Stimulated activated naive CD8-positive, alpha-beta T cell treated with anti-CD3 and anti-CD28 coated beads, Interleukin-15, Interleukin-2, amounts not matched to agents 100 ng/mL and 50 ng/mL, for 24 hours (primary cell): Measurements from ENCODE around the gene PAQR8.
A peak's percentile ranks its signal among the peaks of the same experiment; 100 is the strongest.
"Not testable (repeated sequence)": the region's sequence is repeated elsewhere in the genome, so short reads cannot be mapped to it uniquely, and the experiment has no call there.

Source experiments
- H3K27ac Mint-ChIP-seq: one replicate; pipeline ENCODE4 v1.8.0; 2021; ENCODE audit warnings: mild to moderate bottlenecking, mixed read lengths
- H3K27me3 Mint-ChIP-seq: one replicate; pipeline ENCODE4 v1.8.0; 2021; ENCODE audit warnings: mixed read lengths
- H3K36me3 Mint-ChIP-seq: one replicate; pipeline ENCODE4 v1.8.0; 2021; ENCODE audit warnings: low read depth, mixed read lengths
- H3K4me1 Mint-ChIP-seq: one replicate; pipeline ENCODE4 v1.8.0; 2021; ENCODE audit warnings: low read depth, mixed read lengths
- H3K4me3 Mint-ChIP-seq: one replicate; pipeline ENCODE4 v1.8.0; 2021; ENCODE audit warnings: mild to moderate bottlenecking, mixed read lengths
- H3K9me3 Mint-ChIP-seq: one replicate; pipeline ENCODE4 v1.8.0; 2021; ENCODE audit warnings: mixed read lengths

Gene PAQR8

GRCh38 chr6:52381249-52381648, 19.3 kb downstream of the PAQR8 start:
- H3K36me3 Mint-ChIP-seq: peaks cover 28% of the 10 kb centered on the region
- peaks cover 4% of the 10 kb centered on the region for H3K9me3 Mint-ChIP-seq
- no peak overlapping the region for H3K4me3 Mint-ChIP-seq
- H3K27ac Mint-ChIP-seq: peak overlapping the region; percentile 2
- no peaks in the 10 kb centered on the region for H3K27me3 Mint-ChIP-seq
- H3K4me1 Mint-ChIP-seq: peaks cover 82% of the 10 kb centered on the region

GRCh38 chr6:52384145-52384766, 22.3 kb downstream of the PAQR8 start:
- no peak overlapping the region for H3K27ac Mint-ChIP-seq
- peaks cover 72% of the 10 kb centered on the region for H3K4me1 Mint-ChIP-seq
- H3K27me3 Mint-ChIP-seq: no peaks in the 10 kb centered on the region
- H3K4me3 Mint-ChIP-seq: no peak overlapping the region
- peaks cover 27% of the 10 kb centered on the region for H3K36me3 Mint-ChIP-seq
- peaks cover 4% of the 10 kb centered on the region for H3K9me3 Mint-ChIP-seq

- Mint-ChIP-seq H3K27ac (peak overlapping the region; percentile 54), H3K4me3 (no peak overlapping the region), H3K36me3 (peaks cover 26% of the 10 kb centered on the region), H3K4me1 (peaks cover 77% of the 10 kb centered on the region), H3K27me3 (no peaks in the 10 kb centered on the region), H3K9me3 (peaks cover 4% of the 10 kb centered on the region)
Observed at GRCh38 chr6:52385074-52385473, 23.1 kb downstream of the PAQR8 start.

GRCh38 chr6:52388119-52388518, 26.2 kb downstream of the PAQR8 start:
- Mint-ChIP-seq H3K36me3 (peaks cover 19% of the 10 kb centered on the region), H3K4me1 (peaks cover 83% of the 10 kb centered on the region)
- not testable (repeated sequence) for H3K27ac Mint-ChIP-seq, H3K27me3 Mint-ChIP-seq, H3K4me3 Mint-ChIP-seq, H3K9me3 Mint-ChIP-seq

GRCh38 chr6:52388790-52389189, 26.8 kb downstream of the PAQR8 start:
- H3K27ac Mint-ChIP-seq: no peak overlapping the region
- H3K4me3 Mint-ChIP-seq: peak overlapping the region; percentile 73
- H3K9me3 Mint-ChIP-seq: peaks cover 2% of the 10 kb centered on the region
- no peaks in the 10 kb centered on the region for H3K27me3 Mint-ChIP-seq
- H3K36me3 Mint-ChIP-seq: peaks cover 16% of the 10 kb centered on the region
- peaks cover 88% of the 10 kb centered on the region for H3K4me1 Mint-ChIP-seq

GRCh38 chr6:52389264-52389625, 27.3 kb downstream of the PAQR8 start:
- peaks cover 14% of the 10 kb centered on the region for H3K36me3 Mint-ChIP-seq
- H3K9me3 Mint-ChIP-seq: no peaks in the 10 kb centered on the region
- peaks cover 88% of the 10 kb centered on the region for H3K4me1 Mint-ChIP-seq
- no peaks in the 10 kb centered on the region for H3K27me3 Mint-ChIP-seq
- H3K4me3 Mint-ChIP-seq: peak overlapping the region; percentile 73
- H3K27ac Mint-ChIP-seq: peak overlapping the region; percentile 84

GRCh38 chr6:52389626-52390360, 27.8 kb downstream of the PAQR8 start:
- H3K4me1 Mint-ChIP-seq: peaks cover 88% of the 10 kb centered on the region
- H3K27me3 Mint-ChIP-seq: no peaks in the 10 kb centered on the region
- H3K9me3 Mint-ChIP-seq: no peaks in the 10 kb centered on the region
- H3K4me3 Mint-ChIP-seq: peak overlapping the region; percentile 73
- H3K36me3 Mint-ChIP-seq: peaks cover 14% of the 10 kb centered on the region
- peak overlapping the region; percentile 84 for H3K27ac Mint-ChIP-seq

- Mint-ChIP-seq H3K36me3 (peaks cover 8% of the 10 kb centered on the region), H3K4me3 (peak overlapping the region; percentile 73), H3K4me1 (peaks cover 88% of the 10 kb centered on the region), H3K9me3 (no peaks in the 10 kb centered on the region), H3K27me3 (no peaks in the 10 kb centered on the region), H3K27ac (peak overlapping the region; percentile 84)
Observed at GRCh38 chr6:52390361-52390727, 28.4 kb downstream of the PAQR8 start.

- H3K4me1 Mint-ChIP-seq: peaks cover 88% of the 10 kb centered on the region
- H3K36me3 Mint-ChIP-seq: peaks cover 8% of the 10 kb centered on the region
- H3K4me3 Mint-ChIP-seq: no peak overlapping the region
- no peaks in the 10 kb centered on the region for H3K27me3 Mint-ChIP-seq
- no peaks in the 10 kb centered on the region for H3K9me3 Mint-ChIP-seq
- no peak overlapping the region for H3K27ac Mint-ChIP-seq
Observed at GRCh38 chr6:52391599-52391998, 29.6 kb downstream of the PAQR8 start.

GRCh38 chr6:52392944-52393343, 31.0 kb downstream of the PAQR8 start:
- Mint-ChIP-seq H3K4me1 (peaks cover 99% of the 10 kb centered on the region), H3K9me3 (no peaks in the 10 kb centered on the region), H3K4me3 (no peak overlapping the region), H3K36me3 (no peaks in the 10 kb centered on the region), H3K27ac (peak overlapping the region; percentile 12), H3K27me3 (no peaks in the 10 kb centered on the region)

GRCh38 chr6:52393780-52394179, 31.8 kb downstream of the PAQR8 start:
- Mint-ChIP-seq H3K36me3 (no peaks in the 10 kb centered on the region), H3K4me3 (peak overlapping the region; percentile 62), H3K27ac (peak overlapping the region; percentile 85), H3K4me1 (peaks cover 100% of the 10 kb centered on the region), H3K27me3 (no peaks in the 10 kb centered on the region), H3K9me3 (no peaks in the 10 kb centered on the region)

GRCh38 chr6:52394251-52394666, 32.3 kb downstream of the PAQR8 start:
- Mint-ChIP-seq H3K4me3 (peak overlapping the region; percentile 62), H3K27ac (peak overlapping the region; percentile 85), H3K4me1 (peaks cover 100% of the 10 kb centered on the region), H3K36me3 (no peaks in the 10 kb centered on the region), H3K27me3 (no peaks in the 10 kb centered on the region), H3K9me3 (no peaks in the 10 kb centered on the region)

GRCh38 chr6:52395969-52396368, 34.0 kb downstream of the PAQR8 start:
- Mint-ChIP-seq H3K36me3 (no peaks in the 10 kb centered on the region), H3K4me3 (no peak overlapping the region), H3K4me1 (peaks cover 100% of the 10 kb centered on the region), H3K27ac (peak overlapping the region; percentile 65), H3K9me3 (no peaks in the 10 kb centered on the region), H3K27me3 (no peaks in the 10 kb centered on the region)

GRCh38 chr6:52399511-52400312, 37.8 kb downstream of the PAQR8 start:
- Mint-ChIP-seq H3K4me1 (peaks cover 73% of the 10 kb centered on the region), H3K9me3 (no peaks in the 10 kb centered on the region), H3K27ac (peak overlapping the region; percentile 60), H3K4me3 (peak overlapping the region; percentile 29), H3K36me3 (peaks cover 18% of the 10 kb centered on the region), H3K27me3 (no peaks in the 10 kb centered on the region)
